GM23248 (cell line): ENCODE measurements around the gene ZNF772.

Experiments used
- EZH2 ChIP-seq: fragments of 200-600 bp; sonication (generic); IDR thresholded peaks from 2 replicates; pipeline ENCODE4 v1.6.1; 2018; ENCODE audit warnings: antibody characterized with exemption, mild to moderate bottlenecking; ENCODE audit not compliant: insufficient read depth, poor library complexity, severe bottlenecking
- EZH2phosphoT487 ChIP-seq: fragments of 200-600 bp; sonication (generic); IDR thresholded peaks from 2 replicates; pipeline ENCODE4 v1.6.1; 2018; ENCODE audit warnings: antibody characterized with exemption, moderate library complexity, mild to moderate bottlenecking, low read depth; ENCODE audit not compliant: insufficient read depth

GRCh38 chr19:57466489-57466888 lies 10.9 kb downstream of the ZNF772 start:
- no peak for TF ChIP-seq EZH2
- TF ChIP-seq EZH2phosphoT487, result no peak
